ENCODE measurements around the gene CCNL2. TPM values are rescaled to one million over a fixed set of nuclear protein-coding genes. Genes with fewer than 3 reads are reported as not detected.

Gene CCNL2
- total and polyA plus RNA-seq, 2 of the 13 experiments (the other 11 are each of a cell fraction or from before 2014, with no cell fraction given) = 105 to 340 TPM

- no peak for TF ChIP-seq TFDP1 (CRISPR knock-in tag; IDR thresholded peaks at IDR 0.05; ENCODE audit: borderline replicate concordance)
- no peak for TF ChIP-seq FOXK2 (IDR thresholded peaks at IDR 0.05)
Measured at GRCh38 chr1:1397839-1398523, 1.2 kb downstream of the CCNL2 start (continued).

- peaks cover 28 to 67% of the 10 kb centered on the region in 2 experiments for H3K36me3 ChIP-seq (replicated peaks in 1 of 2; ENCODE audit: control insufficient read depth in 1 of 2, insufficient read depth in 2 of 2, low read length in 2 of 2)
- BruUV-seq (replicated peaks) = no TSS peak
- H3K79me2 ChIP-seq (ENCODE audit: insufficient read depth, low read length) = peaks cover 44% of the 10 kb centered on the region
- in situ Hi-C loops (cut with HindIII; ENCODE audit: extremely low pct_ligation_motif_present, low pct_unique_long_range_greater_than_20kb) = no loop called here
- TF ChIP-seq ERF (CRISPR knock-in tag; IDR thresholded peaks at IDR 0.05) (no peak), RBFOX2 (IDR thresholded peaks at IDR 0.05; ENCODE audit: low read depth, low read length) (0 out of 2 replicates have a peak, but pooled peaks have one; percentile 45)
- H3K27me3 ChIP-seq (ENCODE audit: control insufficient read depth in 1 of 2, insufficient read depth in 2 of 2, low read length in 2 of 2) = no peaks in the 10 kb centered on the region
- H4K20me1 ChIP-seq (ENCODE audit: insufficient read depth, low read length) = peaks cover 3% of the 10 kb centered on the region; the same call in 1 of the 2 replicates
- ChIA-PET CTCF (ENCODE audit: low intra/inter-chr PET ratio, low total read pairs) (no interaction called here), POLR2A (interaction anchor here (0.7 to 2.1 kb wide), 3 partner anchors 8 to 13 kb away, joined by 3 to 4 read pairs (median 3); no protein-coding TSS in a partner anchor)
- H3K4me2 ChIP-seq (ENCODE audit: low read depth, low read length) = no peak overlapping the region
- no peak overlapping the region for H3K4me3 ChIP-seq (replicated peaks in 1 of 3; ENCODE audit: insufficient read depth in 1 of 3, low read depth in 2 of 3, low read length in 3 of 3)
- no peak overlapping the region for H2AFZ ChIP-seq (ENCODE audit: low read length)
- no peak overlapping the region for H3K27ac ChIP-seq (ENCODE audit: extremely low read length, insufficient read depth, low read length)
- no peak for DNase-seq (ENCODE audit: low spot score)
- peaks cover 17% of the 10 kb centered on the region for H3K4me1 ChIP-seq (ENCODE audit: insufficient read depth, low read length)
- 96% methylated on average over 11 of the region's 11 CpGs for WGBS (ENCODE audit: low lambda C conversion rate)
- intact Hi-C loops (cut with micrococcal nuclease; ENCODE audit: unreplicated experiment) = no loop called here
- H3K9me3 ChIP-seq (ENCODE audit: low read length) = no peaks in the 10 kb centered on the region
- no peak for ATAC-seq
- no peak for FAIRE-seq
- H3K9ac ChIP-seq (ENCODE audit: insufficient read depth, low read depth, low read length) = no peak overlapping the region
Measured at GRCh38 chr1:1395166-1395565, 4.0 kb downstream of the CCNL2 start.

- no peak for FAIRE-seq
- H3K79me2 ChIP-seq (ENCODE audit: insufficient read depth, low read length) = peaks cover 36% of the 10 kb centered on the region
- H3K27me3 ChIP-seq (ENCODE audit: control insufficient read depth in 1 of 2, insufficient read depth in 2 of 2, low read length in 2 of 2) = no peaks in the 10 kb centered on the region
- H3K4me2 ChIP-seq (ENCODE audit: low read depth, low read length) = no peak overlapping the region
- H3K9me3 ChIP-seq (ENCODE audit: low read length) = no peaks in the 10 kb centered on the region
- no peak for DNase-seq (ENCODE audit: low spot score)
- in situ Hi-C loops (cut with HindIII; ENCODE audit: extremely low pct_ligation_motif_present, low pct_unique_long_range_greater_than_20kb) (no loop called here), intact Hi-C loops (cut with micrococcal nuclease; ENCODE audit: unreplicated experiment) (no loop called here)
- no peak overlapping the region for H3K27ac ChIP-seq (ENCODE audit: extremely low read length, insufficient read depth, low read length)
- H3K9ac ChIP-seq (ENCODE audit: insufficient read depth, low read depth, low read length) = no peak overlapping the region
- ATAC-seq = no peak
- ChIA-PET CTCF (ENCODE audit: low intra/inter-chr PET ratio, low total read pairs) (no interaction called here), POLR2A (no interaction called here)
- no peak overlapping the region for H3K4me3 ChIP-seq (replicated peaks in 1 of 3; ENCODE audit: insufficient read depth in 1 of 3, low read depth in 2 of 3, low read length in 3 of 3)
- H4K20me1 ChIP-seq (ENCODE audit: insufficient read depth, low read length) = peaks cover 3% of the 10 kb centered on the region; the same call in 1 of the 2 replicates
- no peak overlapping the region for H2AFZ ChIP-seq (ENCODE audit: low read length)
- WGBS (ENCODE audit: low lambda C conversion rate) = over 99% methylated on average over 7 of the region's 7 CpGs
- peaks cover 34 to 78% of the 10 kb centered on the region in 2 experiments for H3K36me3 ChIP-seq (replicated peaks in 1 of 2; ENCODE audit: control insufficient read depth in 1 of 2, insufficient read depth in 2 of 2, low read length in 2 of 2)
- peaks cover 16% of the 10 kb centered on the region for H3K4me1 ChIP-seq (ENCODE audit: insufficient read depth, low read length)
- BruUV-seq (replicated peaks) = no TSS peak
- TF ChIP-seq THAP7 (CRISPR knock-in tag; IDR thresholded peaks at IDR 0.05) = no peak
- no peak for TF ChIP-seq HNRNPL (IDR thresholded peaks at IDR 0.05; ENCODE audit: low read depth, low read length)
- no peak for TF ChIP-seq TEAD2 (CRISPR knock-in tag; IDR thresholded peaks at IDR 0.05)
- TF ChIP-seq MLXIP (CRISPR knock-in tag; IDR thresholded peaks at IDR 0.05; ENCODE audit: borderline replicate concordance) = no peak
- no peak for TF ChIP-seq ELF4 (CRISPR knock-in tag; IDR thresholded peaks at IDR 0.05; ENCODE audit: borderline replicate concordance)
- TF ChIP-seq CEBPG (CRISPR knock-in tag; IDR thresholded peaks at IDR 0.05) = no peak
- TF ChIP-seq TOPORS (CRISPR knock-in tag; IDR thresholded peaks at IDR 0.05) = no peak
- TF ChIP-seq TEAD3 (CRISPR knock-in tag; optimal IDR thresholded peaks at IDR 0.05; ENCODE audit: borderline replicate concordance) = no peak
- no peak for TF ChIP-seq POGZ (CRISPR knock-in tag; IDR thresholded peaks at IDR 0.05)
Measured at GRCh38 chr1:1394116-1394515, 5.0 kb downstream of the CCNL2 start.
